Measurements from ENCODE around the gene ZNF644. TPM values are rescaled to one million over a fixed set of nuclear protein-coding genes. Genes with fewer than 3 reads are reported as not detected.
"Not testable (repeated sequence)": the region's sequence is repeated elsewhere in the genome, so short reads cannot be mapped to it uniquely, and the experiment has no call there.

Gene ZNF644
- total and polyA plus RNA-seq, 5 donors from 2014 or later, result 46.9 to 139 (median 52.9) TPM

DNA sequence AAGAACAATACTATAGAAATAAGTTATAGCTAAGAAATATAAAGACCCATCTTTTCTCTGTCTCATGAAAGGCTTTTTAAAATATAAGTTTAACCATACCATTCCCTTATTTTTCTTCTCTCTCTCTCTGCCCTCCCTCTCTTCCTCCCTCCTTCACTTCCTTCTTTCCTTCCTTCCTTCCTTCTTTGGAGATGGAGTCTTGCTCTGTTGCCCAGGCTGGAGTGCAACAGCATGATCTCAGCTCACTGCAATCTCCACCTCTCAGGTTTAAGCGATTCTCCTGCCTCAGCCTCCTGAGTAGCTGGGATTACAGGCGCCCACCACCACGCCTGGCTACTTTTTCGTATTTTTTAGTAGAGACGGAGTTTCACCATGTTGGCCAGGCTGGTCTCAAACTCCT is 94.2 kb downstream of the ZNF644 start:
- H3K4me3 ChIP-seq (ENCODE audit: low read depth, low read length); H3K36me3 ChIP-seq (ENCODE audit: control insufficient read depth, insufficient read depth, low read length); ATAC-seq (ENCODE audit: low read depth in 2 of 2); H3K9me3 ChIP-seq (ENCODE audit: control insufficient read depth in 2 of 2, low read length in 2 of 2); H3K27me3 ChIP-seq (ENCODE audit: control insufficient read depth, insufficient read depth, low read length); H3K27ac ChIP-seq (ENCODE audit: insufficient read depth, low read length, poor library complexity, severe bottlenecking); H3K9me3 Mint-ChIP-seq; DNase-seq; H3K27me3 Mint-ChIP-seq: not testable (repeated sequence)
- peaks cover 33% of the 10 kb centered on the region for H3K4me1 ChIP-seq (ENCODE audit: control insufficient read depth, insufficient read depth, low read length, poor library complexity, severe bottlenecking)
- peak overlapping the region in 1 of 4 donors; percentile 18 for H3K4me3 Mint-ChIP-seq
- peaks cover 57 to 89% (median 68%) of the 10 kb centered on the region in 4 donors for H3K4me1 Mint-ChIP-seq
- H3K36me3 Mint-ChIP-seq, result peaks cover 16% of the 10 kb centered on the region
- peak overlapping the region in 1 of 3 donors; percentile 38 for H3K27ac Mint-ChIP-seq

DNA sequence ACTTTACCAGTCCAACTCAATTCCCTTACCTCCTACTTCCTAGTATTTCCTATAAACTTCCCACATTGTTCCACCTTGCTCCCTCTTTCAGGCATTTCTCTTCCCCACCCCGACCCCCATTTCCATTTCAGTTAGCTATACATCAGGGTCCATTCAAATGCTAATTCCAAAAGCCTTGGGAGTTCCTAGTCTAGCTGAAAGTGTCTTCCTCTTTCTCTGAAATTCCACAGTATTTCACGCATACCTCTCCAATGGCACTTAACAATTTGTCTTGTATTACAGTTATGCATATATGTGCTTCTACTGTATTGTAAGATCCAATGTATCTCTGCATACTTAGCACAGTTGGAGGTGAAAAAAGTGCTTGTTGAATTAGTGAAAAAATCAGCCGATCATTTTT is 94.9 kb downstream of the ZNF644 start:
- H3K27ac Mint-ChIP-seq, result peak overlapping the region in 2 of 3 donors; percentile 10 to 44
- DNase-seq (no peak), ATAC-seq (ENCODE audit: low read depth in 2 of 2) (no peak)
- Histone ChIP-seq H3K9me3 (ENCODE audit: control insufficient read depth in 2 of 2, low read length in 2 of 2) (no peaks in the 10 kb centered on the region), H3K27me3 (ENCODE audit: control insufficient read depth, insufficient read depth, low read length) (no peaks in the 10 kb centered on the region), H3K4me1 (ENCODE audit: control insufficient read depth, insufficient read depth, low read length, poor library complexity, severe bottlenecking) (peaks cover 32% of the 10 kb centered on the region), H3K27ac (ENCODE audit: insufficient read depth, low read length, poor library complexity, severe bottlenecking) (no peak overlapping the region), H3K36me3 (ENCODE audit: control insufficient read depth, insufficient read depth, low read length) (peaks cover 4% of the 10 kb centered on the region), H3K4me3 (ENCODE audit: low read depth, low read length) (peak overlapping the region; percentile 30)
- H3K36me3 Mint-ChIP-seq, result peaks cover 16% of the 10 kb centered on the region
- H3K9me3 Mint-ChIP-seq, result peaks cover 0 to 3% (median 0%) of the 10 kb centered on the region in 7 donors
- H3K4me3 Mint-ChIP-seq, result peak overlapping the region in 2 of 4 donors; percentile 14 to 27
- peaks cover 59 to 89% (median 70%) of the 10 kb centered on the region in 4 donors for H3K4me1 Mint-ChIP-seq
- no peaks in the 10 kb centered on the region for H3K27me3 Mint-ChIP-seq

DNA sequence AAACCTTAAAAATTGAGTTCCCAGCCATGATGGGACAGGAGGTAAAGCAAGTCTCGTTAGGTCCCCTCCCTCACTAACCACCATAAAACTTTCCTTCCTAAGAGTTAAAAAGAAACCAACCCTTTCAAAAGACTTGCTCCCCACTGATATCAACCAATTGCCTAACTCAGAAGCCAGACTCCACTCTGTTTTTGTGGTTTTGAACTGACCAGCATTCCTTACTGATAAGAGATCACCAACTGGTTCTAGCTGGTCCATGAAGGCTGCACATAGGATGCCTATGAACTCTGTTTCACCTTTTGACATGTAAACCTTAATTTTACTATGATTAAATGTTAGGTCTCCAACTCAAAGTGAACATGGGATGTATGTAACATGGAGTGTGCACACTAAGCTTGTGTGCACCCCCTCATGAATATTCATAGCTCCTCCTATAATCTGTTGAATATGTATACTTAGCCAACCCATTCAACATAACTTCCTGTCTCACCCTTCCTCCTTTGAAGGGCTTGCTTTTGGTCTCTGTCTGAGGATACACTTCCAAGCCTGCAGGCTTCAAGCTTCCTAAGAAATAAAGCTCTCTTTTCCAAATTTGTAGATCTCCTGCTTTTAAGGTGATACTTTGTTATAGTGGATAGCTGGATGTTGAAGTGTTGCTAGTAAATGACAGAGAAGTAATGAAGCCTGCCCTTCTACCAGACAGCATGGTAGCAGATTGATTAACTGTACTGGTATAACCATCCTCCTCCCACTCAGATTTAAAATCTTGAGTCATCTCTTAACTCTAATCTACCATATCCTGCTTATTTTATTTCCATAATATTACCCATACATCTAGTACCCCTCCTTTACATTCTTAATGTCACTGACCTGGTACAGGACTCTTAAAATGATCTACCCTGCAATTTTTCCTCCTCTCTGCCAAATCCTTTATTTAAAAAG is 95.6 kb downstream of the ZNF644 start:
- no peaks in the 10 kb centered on the region for H3K27me3 Mint-ChIP-seq
- no peaks in the 10 kb centered on the region for H3K27me3 ChIP-seq (ENCODE audit: control insufficient read depth, insufficient read depth, low read length)
- no peak overlapping the region for H3K27ac ChIP-seq (ENCODE audit: insufficient read depth, low read length, poor library complexity, severe bottlenecking)
- H3K4me1 Mint-ChIP-seq, result peaks cover 62 to 89% (median 69%) of the 10 kb centered on the region in 4 donors
- H3K36me3 Mint-ChIP-seq, result peaks cover 16% of the 10 kb centered on the region
- H3K4me3 Mint-ChIP-seq, result peak overlapping the region; percentile 4 to 53 (median 18)
- peak; percentile 40 to 59 for ATAC-seq (ENCODE audit: low read depth in 2 of 2)
- no peaks in the 10 kb centered on the region for H3K36me3 ChIP-seq (ENCODE audit: control insufficient read depth, insufficient read depth, low read length)
- H3K4me3 ChIP-seq (ENCODE audit: low read depth, low read length), result peak overlapping the region; percentile 30
- peaks cover 0 to 3% (median 0%) of the 10 kb centered on the region in 7 donors for H3K9me3 Mint-ChIP-seq
- DNase-seq, result peak in 1 of 3 donors; percentile 19
- H3K9me3 ChIP-seq (ENCODE audit: control insufficient read depth in 2 of 2, low read length in 2 of 2), result no peaks in the 10 kb centered on the region
- H3K4me1 ChIP-seq (ENCODE audit: control insufficient read depth, insufficient read depth, low read length, poor library complexity, severe bottlenecking), result peaks cover 36% of the 10 kb centered on the region
- H3K27ac Mint-ChIP-seq, result peak overlapping the region in 1 of 3 donors; percentile 10

DNA sequence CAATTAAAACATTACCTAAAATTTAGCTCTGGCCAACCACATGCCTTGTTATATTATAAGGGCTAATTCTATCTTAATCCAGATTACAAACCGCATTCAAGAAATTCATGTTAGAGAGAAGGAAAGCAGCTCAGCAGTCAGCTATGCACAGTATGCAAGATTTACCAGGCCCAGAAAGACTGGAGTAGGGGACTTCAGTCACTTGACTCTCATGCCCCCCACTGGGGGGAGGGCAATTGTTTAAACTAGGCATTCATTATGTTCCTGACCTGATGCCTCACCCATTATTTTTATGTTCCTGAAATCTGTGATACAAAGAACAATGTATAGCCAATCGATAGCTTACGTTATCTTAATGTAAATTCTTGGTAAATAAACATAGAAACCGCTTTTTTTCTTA is 96.9 kb downstream of the ZNF644 start:
- Mint-ChIP-seq H3K27ac (no peak overlapping the region), H3K9me3 (peaks cover 0 to 3% (median 0%) of the 10 kb centered on the region in 7 donors), H3K36me3 (peaks cover 16% of the 10 kb centered on the region), H3K27me3 (no peaks in the 10 kb centered on the region), H3K4me1 (peaks cover 63 to 93% (median 77%) of the 10 kb centered on the region in 4 donors), H3K4me3 (peak overlapping the region in 3 of 4 donors; percentile 1 to 53 (median 9))
- H3K4me1 ChIP-seq (ENCODE audit: control insufficient read depth, insufficient read depth, low read length, poor library complexity, severe bottlenecking), result peaks cover 40% of the 10 kb centered on the region
- H3K9me3 ChIP-seq (ENCODE audit: control insufficient read depth in 2 of 2, low read length in 2 of 2), result no peaks in the 10 kb centered on the region
- DNase-seq, result no peak
- H3K36me3 ChIP-seq (ENCODE audit: control insufficient read depth, insufficient read depth, low read length), result no peaks in the 10 kb centered on the region
- no peaks in the 10 kb centered on the region for H3K27me3 ChIP-seq (ENCODE audit: control insufficient read depth, insufficient read depth, low read length)
- H3K27ac ChIP-seq (ENCODE audit: insufficient read depth, low read length, poor library complexity, severe bottlenecking), result no peak overlapping the region
- H3K4me3 ChIP-seq (ENCODE audit: low read depth, low read length), result no peak overlapping the region
- no peak for ATAC-seq (ENCODE audit: low read depth in 2 of 2)

DNA sequence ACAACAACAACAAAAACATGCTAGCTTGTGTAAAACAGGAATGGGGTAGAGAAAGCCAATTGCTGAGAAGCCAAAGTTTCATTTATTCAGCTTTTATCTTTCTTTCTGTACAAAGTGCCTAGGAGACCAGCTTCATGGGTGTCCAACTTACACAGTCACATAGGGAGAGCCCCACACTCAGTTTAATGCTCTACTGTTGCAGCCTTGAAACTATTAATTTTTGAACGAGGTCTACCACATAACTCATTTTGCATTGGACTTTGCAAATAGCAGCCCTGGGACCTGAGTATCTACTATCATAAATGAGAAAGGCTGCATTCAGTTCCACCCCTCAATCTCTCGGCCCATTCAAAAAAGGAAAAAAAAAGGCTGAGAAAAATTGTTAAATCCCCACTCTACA is 98.8 kb downstream of the ZNF644 start:
- ATAC-seq (ENCODE audit: low read depth in 2 of 2) (no peak), DNase-seq (no peak)
- H3K4me3 Mint-ChIP-seq, result peak overlapping the region in 3 of 4 donors; percentile 1 to 16 (median 7)
- H3K27me3 Mint-ChIP-seq, result no peaks in the 10 kb centered on the region
- no peaks in the 10 kb centered on the region for H3K9me3 ChIP-seq (ENCODE audit: control insufficient read depth in 2 of 2, low read length in 2 of 2)
- H3K36me3 ChIP-seq (ENCODE audit: control insufficient read depth, insufficient read depth, low read length), result peaks cover 2% of the 10 kb centered on the region
- H3K27me3 ChIP-seq (ENCODE audit: control insufficient read depth, insufficient read depth, low read length), result no peaks in the 10 kb centered on the region
- peaks cover 0 to 2% (median 0%) of the 10 kb centered on the region in 7 donors for H3K9me3 Mint-ChIP-seq
- peaks cover 52% of the 10 kb centered on the region for H3K4me1 ChIP-seq (ENCODE audit: control insufficient read depth, insufficient read depth, low read length, poor library complexity, severe bottlenecking)
- peak overlapping the region in 2 of 3 donors; percentile 16 to 59 for H3K27ac Mint-ChIP-seq
- H3K36me3 Mint-ChIP-seq, result peaks cover 11% of the 10 kb centered on the region
- H3K4me3 ChIP-seq (ENCODE audit: low read depth, low read length), result no peak overlapping the region
- H3K4me1 Mint-ChIP-seq, result peaks cover 66 to 89% (median 79%) of the 10 kb centered on the region in 4 donors
- H3K27ac ChIP-seq (ENCODE audit: insufficient read depth, low read length, poor library complexity, severe bottlenecking), result no peak overlapping the region

DNA sequence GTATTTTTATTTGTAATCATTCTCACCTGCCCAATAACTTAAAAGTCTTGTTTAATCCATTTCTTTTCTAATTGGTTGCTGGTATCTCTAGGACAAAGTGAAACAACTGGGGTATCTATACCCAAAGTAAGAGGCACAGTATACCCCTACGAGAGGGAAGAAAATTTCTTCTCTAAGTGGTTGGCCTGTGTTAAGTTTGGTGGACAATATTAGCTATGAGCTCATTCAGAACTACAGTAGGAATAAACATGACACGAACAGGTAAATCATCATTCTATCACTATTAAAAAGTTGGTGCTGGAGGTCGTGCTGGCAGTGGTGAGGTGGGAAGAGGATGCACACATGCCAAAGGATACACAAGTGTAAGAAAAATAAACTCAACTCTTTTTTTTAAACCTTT is 99.6 kb downstream of the ZNF644 start:
- no peaks in the 10 kb centered on the region for H3K27me3 ChIP-seq (ENCODE audit: control insufficient read depth, insufficient read depth, low read length)
- H3K27ac ChIP-seq (ENCODE audit: insufficient read depth, low read length, poor library complexity, severe bottlenecking), result peak overlapping the region; percentile 7
- Mint-ChIP-seq H3K27ac (peak overlapping the region in 2 of 3 donors; percentile 52 to 59), H3K9me3 (peaks cover 0 to 2% (median 0%) of the 10 kb centered on the region in 7 donors), H3K4me3 (peak overlapping the region in 3 of 4 donors; percentile 36 to 44 (median 39)), H3K4me1 (peaks cover 65 to 81% (median 78%) of the 10 kb centered on the region in 4 donors), H3K27me3 (no peaks in the 10 kb centered on the region), H3K36me3 (peaks cover 11% of the 10 kb centered on the region)
- H3K9me3 ChIP-seq (ENCODE audit: control insufficient read depth in 2 of 2, low read length in 2 of 2), result no peaks in the 10 kb centered on the region
- ATAC-seq (ENCODE audit: low read depth in 2 of 2) (no peak), DNase-seq (no peak)
- H3K4me3 ChIP-seq (ENCODE audit: low read depth, low read length), result peak overlapping the region; percentile 28
- H3K4me1 ChIP-seq (ENCODE audit: control insufficient read depth, insufficient read depth, low read length, poor library complexity, severe bottlenecking), result peaks cover 52% of the 10 kb centered on the region
- H3K36me3 ChIP-seq (ENCODE audit: control insufficient read depth, insufficient read depth, low read length), result peaks cover 8% of the 10 kb centered on the region

DNA sequence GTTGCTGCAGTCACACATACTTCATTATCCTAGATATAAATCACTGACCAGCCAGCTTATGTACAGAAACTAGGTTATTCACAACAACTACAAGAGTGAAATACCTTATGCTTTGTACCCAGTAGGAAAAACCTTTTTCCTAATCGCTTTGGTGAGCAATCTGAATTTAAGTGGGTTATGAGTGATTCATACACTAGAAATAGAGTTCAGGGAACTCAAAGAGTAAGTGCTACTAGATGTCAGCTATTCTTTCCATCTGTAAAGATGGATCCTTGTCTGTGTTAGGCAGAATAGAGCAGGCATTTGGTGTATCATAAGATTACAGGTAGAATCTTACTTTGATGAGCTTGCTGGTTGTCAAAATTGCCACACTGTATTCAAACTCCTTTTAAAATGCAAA is 101.9 kb downstream of the ZNF644 start:
- H3K27me3 Mint-ChIP-seq, result no peaks in the 10 kb centered on the region
- H3K4me3 Mint-ChIP-seq, result peak overlapping the region in 3 of 4 donors; percentile 13 to 59 (median 54)
- Histone ChIP-seq H3K27me3 (ENCODE audit: control insufficient read depth, insufficient read depth, low read length) (no peaks in the 10 kb centered on the region), H3K36me3 (ENCODE audit: control insufficient read depth, insufficient read depth, low read length) (peaks cover 24% of the 10 kb centered on the region), H3K4me1 (ENCODE audit: control insufficient read depth, insufficient read depth, low read length, poor library complexity, severe bottlenecking) (peaks cover 47% of the 10 kb centered on the region), H3K4me3 (ENCODE audit: low read depth, low read length) (peak overlapping the region; percentile 39), H3K27ac (ENCODE audit: insufficient read depth, low read length, poor library complexity, severe bottlenecking) (no peak overlapping the region), H3K9me3 (ENCODE audit: control insufficient read depth in 2 of 2, low read length in 2 of 2) (no peaks in the 10 kb centered on the region)
- H3K27ac Mint-ChIP-seq, result peak overlapping the region in 1 of 3 donors; percentile 59
- H3K4me1 Mint-ChIP-seq, result peaks cover 51 to 64% (median 60%) of the 10 kb centered on the region in 4 donors
- no peak for DNase-seq
- no peak for ATAC-seq (ENCODE audit: low read depth in 2 of 2)
- peaks cover 7% of the 10 kb centered on the region for H3K36me3 Mint-ChIP-seq
- H3K9me3 Mint-ChIP-seq, result no peaks in the 10 kb centered on the region
